CD4-positive, alpha-beta T cell (primary cell): Measurements from ENCODE around the gene FDCSP. TPM values are rescaled to one million over a fixed set of nuclear protein-coding genes. Genes with fewer than 3 reads are reported as not detected.

ENCODE experiments used
- ATAC-seq: fragments of 200-7000 bp; cut with Tn5 transposase; one replicate; pipeline ENCODE4 v1.10.0; 2022; ENCODE audit warnings: mild to moderate bottlenecking; ENCODE audit not compliant: poor library complexity
- CTCF ChIA-PET: fragments of 350-600 bp; sonication (Branson Sonifier 250); formaldehyde crosslinking; loops from one replicate; lab custom pipeline; 2021; ENCODE audit warnings: antibody characterized with exemption, inconsistent platforms; lab: Charles Lee
- POLR2A ChIA-PET: fragments of 350-600 bp; sonication (Branson Sonifier 250); formaldehyde crosslinking; loops from one replicate; lab custom pipeline; 2021; ENCODE audit warnings: antibody characterized with exemption, inconsistent platforms; lab: Charles Lee
- DNase-seq, 14 experiments: peaks; one replicate each; pipeline ENCODE4 v3.0.0-alpha.2; 2013 to 2020; ENCODE audit warnings: mixed read lengths in 2 of 14
- H3K27ac ChIP-seq, 2 donors: one replicate each; pipeline versions ENCODE4 v1.5.1 to v1.7.0; 2013; ENCODE audit warnings: low read length in 2 of 2, low read depth in 1 of 2, mild to moderate bottlenecking in 1 of 2
- H3K27me3 ChIP-seq, 2 experiments: 1 replicate in 1 of 2; 2 replicates in 1 of 2; pipeline versions ENCODE4 v1.6.1 to v1.7.0; 2013; ENCODE audit warnings: low read length in 2 of 2, control low read depth in 1 of 2, mild to moderate bottlenecking in 1 of 2, moderate library complexity in 1 of 2; ENCODE audit not compliant: insufficient read depth in 2 of 2, control insufficient read depth in 1 of 2
- H3K36me3 ChIP-seq: one replicate; pipeline ENCODE4 v1.6.1; 2013; ENCODE audit warnings: low read length, control low read depth; ENCODE audit not compliant: insufficient read depth
- H3K4me1 ChIP-seq: one replicate; pipeline ENCODE4 v1.6.1; 2013; ENCODE audit warnings: low read length, control low read depth; ENCODE audit not compliant: insufficient read depth
- H3K4me3 ChIP-seq: one replicate; pipeline ENCODE4 v1.5.1; 2013; ENCODE audit warnings: mild to moderate bottlenecking, low read length, moderate library complexity
- H3K9me3 ChIP-seq, 2 experiments: 1 replicate in 1 of 2; 2 replicates in 1 of 2; pipeline versions ENCODE4 v1.6.1 to v1.7.0; 2013; ENCODE audit warnings: low read length in 2 of 2, mild to moderate bottlenecking in 2 of 2, control low read depth in 1 of 2, moderate library complexity in 1 of 2; ENCODE audit not compliant: control insufficient read depth in 1 of 2, insufficient read depth in 1 of 2
- H3K27ac Mint-ChIP-seq: one replicate; pipeline ENCODE4 v1.8.0; 2020; ENCODE audit warnings: mixed read lengths
- H3K27me3 Mint-ChIP-seq: one replicate; pipeline ENCODE4 v1.8.0; 2021; ENCODE audit warnings: mixed read lengths
- H3K36me3 Mint-ChIP-seq: one replicate; pipeline ENCODE4 v1.8.0; 2021; ENCODE audit warnings: low read depth, mixed read lengths
- H3K4me1 Mint-ChIP-seq: one replicate; pipeline ENCODE4 v1.8.0; 2021; ENCODE audit warnings: low read depth, mixed read lengths
- H3K4me3 Mint-ChIP-seq: one replicate; pipeline ENCODE4 v1.8.0; 2020; ENCODE audit warnings: mild to moderate bottlenecking, mixed read lengths
- H3K9me3 Mint-ChIP-seq: one replicate; pipeline ENCODE4 v1.8.0; 2020; ENCODE audit warnings: mixed read lengths
- intact Hi-C, 2 experiments: fragments of 100-400 bp; cut with DNase I in 1 of 2; cut with micrococcal nuclease in 1 of 2; formaldehyde crosslinking; loops; one replicate each; pipeline versions ENCODE4 v1.15.1 to v1.9.0; 2023 to 2025; cut with DNase I, micrococcal nuclease
- polyA plus RNA-seq, 2 donors: library from polyadenylated mRNA; unstranded; fragments of 120-200 nt; gene quantifications; one replicate each; pipeline ENCODE4 v1.2.1, GENCODE V29; 2013
- total RNA-seq, 174 experiments: library from RNA in 2 of 174; stranded (reverse) in 2 of 174; gene quantifications; one replicate each; pipeline ENCODE4 v1.2.3 and lab custom pipeline; 2021 to 2026
- TF ChIP-seq, protein P1 (sequence below): fragments of 200-600 bp; IDR thresholded peaks from one replicate; pipeline ENCODE4 v1.8.0; 2022; ENCODE audit warnings: antibody characterized with exemption, mild to moderate bottlenecking

Gene FDCSP
- total RNA-seq (not detected), total RNA-seq (lab: John Stamatoyannopoulos, UW) (0 to 0.06 (median 0) reads per million in 172 experiments)
- polyA plus RNA-seq (2013, experiment 1 of 2) = not detected
- polyA plus RNA-seq (2013, experiment 2 of 2) = 0.15 TPM

DNA sequence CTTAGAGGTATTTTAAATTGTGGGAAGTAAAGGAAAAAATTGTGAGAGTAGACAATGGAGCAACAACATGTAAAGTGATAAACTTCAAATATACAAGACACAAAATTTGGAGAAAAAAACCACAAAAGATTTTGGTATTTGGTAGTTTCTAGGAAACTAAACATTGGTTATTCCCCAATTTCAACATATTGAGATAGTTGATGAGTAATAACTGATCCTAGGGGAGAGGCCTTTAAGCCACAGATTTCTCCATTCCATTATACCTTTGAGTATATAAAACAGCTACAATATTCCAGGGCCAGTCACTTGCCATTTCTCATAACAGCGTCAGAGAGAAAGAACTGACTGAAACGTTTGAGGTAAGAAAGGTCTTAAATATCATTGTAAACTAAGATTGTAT, at the start of gene FDCSP:
TSS of gene FDCSP (plus strand) at position 301 of the 400 bp plus-strand sequence. CDS start 5,071 bp downstream, outside the sequence.
- ChIA-PET POLR2A (no interaction called here), CTCF (no interaction called here)
- no peak within 1 kb of the TSS for H3K4me3 Mint-ChIP-seq
- Histone ChIP-seq H3K9me3 (no peaks in the 10 kb centered on the region), H3K4me1 (no peaks in the 10 kb centered on the region), H3K36me3 (no peaks in the 10 kb centered on the region), H3K27ac (no peak within 1 kb of the TSS), H3K27me3 (no peaks in the 10 kb centered on the region), H3K4me3 (no peak within 1 kb of the TSS)
- no peak for ATAC-seq
- H3K9me3 Mint-ChIP-seq = peaks cover 2% of the 10 kb centered on the region
- no peak for DNase-seq
- no peaks in the 10 kb centered on the region for H3K4me1 Mint-ChIP-seq
- TF ChIP-seq, protein P1, sequence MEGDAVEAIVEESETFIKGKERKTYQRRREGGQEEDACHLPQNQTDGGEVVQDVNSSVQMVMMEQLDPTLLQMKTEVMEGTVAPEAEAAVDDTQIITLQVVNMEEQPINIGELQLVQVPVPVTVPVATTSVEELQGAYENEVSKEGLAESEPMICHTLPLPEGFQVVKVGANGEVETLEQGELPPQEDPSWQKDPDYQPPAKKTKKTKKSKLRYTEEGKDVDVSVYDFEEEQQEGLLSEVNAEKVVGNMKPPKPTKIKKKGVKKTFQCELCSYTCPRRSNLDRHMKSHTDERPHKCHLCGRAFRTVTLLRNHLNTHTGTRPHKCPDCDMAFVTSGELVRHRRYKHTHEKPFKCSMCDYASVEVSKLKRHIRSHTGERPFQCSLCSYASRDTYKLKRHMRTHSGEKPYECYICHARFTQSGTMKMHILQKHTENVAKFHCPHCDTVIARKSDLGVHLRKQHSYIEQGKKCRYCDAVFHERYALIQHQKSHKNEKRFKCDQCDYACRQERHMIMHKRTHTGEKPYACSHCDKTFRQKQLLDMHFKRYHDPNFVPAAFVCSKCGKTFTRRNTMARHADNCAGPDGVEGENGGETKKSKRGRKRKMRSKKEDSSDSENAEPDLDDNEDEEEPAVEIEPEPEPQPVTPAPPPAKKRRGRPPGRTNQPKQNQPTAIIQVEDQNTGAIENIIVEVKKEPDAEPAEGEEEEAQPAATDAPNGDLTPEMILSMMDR = no peak
- H3K27ac Mint-ChIP-seq = no peak within 1 kb of the TSS
- no peaks in the 10 kb centered on the region for H3K36me3 Mint-ChIP-seq
- H3K27me3 Mint-ChIP-seq = no peaks in the 10 kb centered on the region
- intact Hi-C loops = no loop called here

- Mint-ChIP-seq H3K36me3 (no peaks in the 10 kb centered on the region), H3K27ac (no peak overlapping the region), H3K4me3 (no peak overlapping the region), H3K9me3 (no peaks in the 10 kb centered on the region), H3K27me3 (no peaks in the 10 kb centered on the region), H3K4me1 (no peaks in the 10 kb centered on the region)
- H3K9me3 ChIP-seq = no peaks in the 10 kb centered on the region
- intact Hi-C loops = no loop called here
- H3K27ac ChIP-seq = no peak overlapping the region
- TF ChIP-seq, protein P1 = no peak
- POLR2A ChIA-PET = no interaction called here
- H3K4me3 ChIP-seq = no peak overlapping the region
- no peaks in the 10 kb centered on the region for H3K36me3 ChIP-seq
- no peak for ATAC-seq
- no peak for DNase-seq
- CTCF ChIA-PET = no interaction called here
- no peaks in the 10 kb centered on the region for H3K27me3 ChIP-seq
- no peaks in the 10 kb centered on the region for H3K4me1 ChIP-seq
These were observed 48.8 kb upstream of the FDCSP start for GRCh38 chr4:70177090-70177489.

DNA sequence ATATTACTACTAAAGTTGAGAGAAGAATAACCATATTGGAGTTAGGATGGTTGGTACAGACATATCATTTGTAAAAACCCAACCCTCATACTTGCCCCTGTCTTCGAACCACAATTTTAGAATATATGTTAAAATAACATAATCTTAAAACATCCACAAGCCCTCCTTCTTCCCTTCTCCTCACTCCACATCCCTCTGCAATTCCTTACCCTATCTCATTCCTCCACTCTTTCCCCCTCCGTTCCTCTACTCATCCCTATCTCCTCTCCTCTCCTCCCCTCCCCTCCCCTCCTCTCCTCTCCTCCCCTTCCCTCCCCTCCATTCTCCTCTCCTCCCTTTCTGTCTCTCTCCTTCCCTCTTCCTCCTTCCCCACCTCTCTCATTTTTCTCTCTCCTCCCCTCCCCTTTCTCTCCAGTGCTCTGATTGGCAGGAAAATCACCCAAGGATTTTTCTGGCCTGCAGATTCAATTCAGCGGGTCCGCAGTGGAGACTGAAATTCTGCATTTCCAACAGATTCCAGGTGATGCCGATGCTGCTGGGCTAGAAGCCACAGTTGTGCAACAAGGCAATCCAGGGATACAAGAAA, 47.8 kb upstream of the FDCSP start:
- no peaks in the 10 kb centered on the region for H3K9me3 Mint-ChIP-seq
- no peaks in the 10 kb centered on the region for H3K27me3 Mint-ChIP-seq
- no peaks in the 10 kb centered on the region for H3K36me3 Mint-ChIP-seq

More for the DNA sequence above, 47.8 kb upstream of the FDCSP start:
- Mint-ChIP-seq H3K4me1 (no peaks in the 10 kb centered on the region), H3K27ac (no peak overlapping the region), H3K4me3 (no peak overlapping the region)
- ATAC-seq (no peak), DNase-seq (no peak)
- intact Hi-C loops = no loop called here
- no peaks in the 10 kb centered on the region for H3K27me3 ChIP-seq
- no peak overlapping the region for H3K27ac ChIP-seq
- CTCF ChIA-PET = no interaction called here
- POLR2A ChIA-PET = no interaction called here
- TF ChIP-seq, protein P1 = no peak
- H3K4me1 ChIP-seq = no peaks in the 10 kb centered on the region
- H3K4me3 ChIP-seq = no peak overlapping the region
- no peaks in the 10 kb centered on the region for H3K36me3 ChIP-seq
- H3K9me3 ChIP-seq = no peaks in the 10 kb centered on the region
